HFF-Myc (cell line): ENCODE data around the gene ACADSB.

Experiments used
- DNase-seq: peaks from one replicate; pipeline ENCODE4 v3.0.0-alpha.2; 2011; ENCODE audit warnings: low read depth; ENCODE audit errors: extremely low read depth
- H3K4me3 ChIP-seq: replicated peaks from 2 replicates; pipeline ENCODE4 v1.5.1; 2011; ENCODE audit warnings: low read depth, mild to moderate bottlenecking, control low read depth, low read length
- TF ChIP-seq, protein P1 (sequence below): IDR thresholded peaks from 2 replicates; pipeline ENCODE4 v1.5.1; 2012; ENCODE audit warnings: mild to moderate bottlenecking, low read depth, low read length, control low read depth; ENCODE audit errors: missing control alignments

The ACADSB gene

DNA sequence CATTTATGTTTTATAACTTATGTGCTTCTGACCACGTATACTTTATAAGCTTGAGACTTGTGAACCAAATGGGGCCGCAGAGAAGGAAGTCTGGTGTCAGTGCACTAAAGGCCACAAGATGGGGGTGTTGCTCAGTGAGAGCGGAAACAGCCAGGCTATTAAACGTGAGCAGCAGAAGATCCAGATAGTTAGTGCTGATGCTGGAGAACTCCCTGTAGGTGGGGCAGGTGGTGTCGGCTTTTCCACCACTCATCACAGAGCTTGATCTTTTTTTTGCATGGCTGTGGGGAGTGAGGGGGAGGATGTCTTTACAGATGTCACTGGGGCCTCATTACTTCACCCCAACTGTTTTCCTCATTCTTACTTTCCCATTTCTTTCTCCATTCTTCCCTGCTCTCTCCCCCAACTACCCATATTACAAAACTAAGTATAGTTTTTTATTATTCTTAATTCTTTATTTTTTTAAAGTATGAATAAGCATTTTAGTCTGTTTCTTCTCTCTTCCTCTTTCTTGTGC is 34.7 kb downstream of the ACADSB start:
- peak; percentile 51 for DNase-seq

DNA sequence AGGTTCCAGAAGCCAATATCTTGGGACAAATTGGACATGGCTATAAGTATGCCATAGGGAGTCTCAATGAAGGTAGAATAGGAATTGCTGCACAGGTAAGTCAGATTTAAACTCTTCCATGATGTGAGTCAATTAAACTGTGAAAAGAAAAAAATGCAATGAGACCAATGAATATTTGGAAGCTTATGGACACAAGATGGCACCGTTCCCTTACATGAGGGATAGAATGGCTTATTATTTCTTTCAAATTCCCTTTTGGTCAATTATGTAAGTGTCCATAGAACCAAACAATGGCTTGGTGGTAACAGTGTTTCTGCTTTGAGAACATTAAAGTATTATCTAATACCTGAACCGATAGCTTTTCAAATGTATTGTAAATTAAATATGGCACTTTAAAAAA is 35.6 kb downstream of the ACADSB start:
- TF ChIP-seq, protein P1, sequence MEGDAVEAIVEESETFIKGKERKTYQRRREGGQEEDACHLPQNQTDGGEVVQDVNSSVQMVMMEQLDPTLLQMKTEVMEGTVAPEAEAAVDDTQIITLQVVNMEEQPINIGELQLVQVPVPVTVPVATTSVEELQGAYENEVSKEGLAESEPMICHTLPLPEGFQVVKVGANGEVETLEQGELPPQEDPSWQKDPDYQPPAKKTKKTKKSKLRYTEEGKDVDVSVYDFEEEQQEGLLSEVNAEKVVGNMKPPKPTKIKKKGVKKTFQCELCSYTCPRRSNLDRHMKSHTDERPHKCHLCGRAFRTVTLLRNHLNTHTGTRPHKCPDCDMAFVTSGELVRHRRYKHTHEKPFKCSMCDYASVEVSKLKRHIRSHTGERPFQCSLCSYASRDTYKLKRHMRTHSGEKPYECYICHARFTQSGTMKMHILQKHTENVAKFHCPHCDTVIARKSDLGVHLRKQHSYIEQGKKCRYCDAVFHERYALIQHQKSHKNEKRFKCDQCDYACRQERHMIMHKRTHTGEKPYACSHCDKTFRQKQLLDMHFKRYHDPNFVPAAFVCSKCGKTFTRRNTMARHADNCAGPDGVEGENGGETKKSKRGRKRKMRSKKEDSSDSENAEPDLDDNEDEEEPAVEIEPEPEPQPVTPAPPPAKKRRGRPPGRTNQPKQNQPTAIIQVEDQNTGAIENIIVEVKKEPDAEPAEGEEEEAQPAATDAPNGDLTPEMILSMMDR = no peak
- no peak for DNase-seq
- no peak overlapping the region for H3K4me3 ChIP-seq

More for the DNA sequence above, 34.7 kb downstream of the ACADSB start:
- TF ChIP-seq, protein P1 = peak; percentile 83
- no peak overlapping the region for H3K4me3 ChIP-seq

DNA sequence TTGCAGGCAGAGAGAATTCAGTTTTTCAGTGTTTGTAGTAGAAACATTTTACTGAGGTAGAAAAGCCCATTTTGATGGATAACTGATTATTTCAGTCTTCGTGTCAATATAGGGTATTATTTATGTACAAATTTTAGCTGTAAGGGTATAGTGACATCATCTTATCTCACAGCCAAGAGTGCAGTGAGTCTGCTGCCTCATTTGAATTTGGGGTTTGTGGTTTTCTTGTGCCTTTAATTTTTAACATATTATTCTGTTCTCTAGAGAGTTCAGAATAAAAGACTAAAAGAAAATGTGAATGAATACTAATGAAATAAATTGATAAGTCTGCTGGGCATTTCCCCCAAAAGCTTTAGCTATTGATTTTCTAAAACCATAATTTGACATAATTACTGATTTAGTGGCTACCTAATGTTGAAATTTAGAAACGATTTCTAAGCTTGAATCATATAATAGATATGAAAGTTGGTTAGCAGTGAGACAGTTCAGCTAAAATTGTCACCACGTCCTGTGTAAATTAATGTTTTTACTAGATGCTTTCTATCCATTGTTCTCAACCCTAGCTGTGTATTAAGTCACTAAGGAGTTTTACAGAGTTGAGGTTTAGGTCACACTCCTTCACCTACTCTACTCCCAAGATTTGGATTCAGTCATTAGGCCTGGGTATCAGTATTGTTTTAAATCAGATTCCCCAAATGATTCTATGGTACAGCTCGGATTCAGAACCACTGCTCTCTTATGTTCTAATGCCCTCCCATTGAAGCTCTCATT is 37.3 kb downstream of the ACADSB start:
- TF ChIP-seq, protein P1 = no peak
- no peak overlapping the region for H3K4me3 ChIP-seq
- no peak for DNase-seq

DNA sequence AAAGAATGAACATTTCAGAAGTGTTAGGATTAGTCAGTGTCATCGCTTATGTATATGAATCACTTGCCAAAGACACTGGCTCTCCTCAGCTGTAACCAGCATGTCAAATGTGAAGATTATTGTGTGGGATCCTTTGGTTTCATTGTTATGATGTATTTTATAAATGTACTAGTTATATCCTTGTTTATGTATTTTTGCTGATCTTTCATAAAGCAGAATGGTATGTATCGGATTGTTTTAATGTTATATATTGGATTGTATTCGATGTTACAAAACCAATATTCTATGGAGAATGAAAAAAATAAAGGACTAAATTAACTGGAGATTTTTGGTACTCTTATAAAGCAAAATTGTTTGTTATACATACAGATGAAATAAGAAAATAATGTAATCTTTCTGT is 49.2 kb downstream of the ACADSB start:
- TF ChIP-seq, protein P1 = no peak
- DNase-seq = no peak
- H3K4me3 ChIP-seq = no peak overlapping the region

DNA sequence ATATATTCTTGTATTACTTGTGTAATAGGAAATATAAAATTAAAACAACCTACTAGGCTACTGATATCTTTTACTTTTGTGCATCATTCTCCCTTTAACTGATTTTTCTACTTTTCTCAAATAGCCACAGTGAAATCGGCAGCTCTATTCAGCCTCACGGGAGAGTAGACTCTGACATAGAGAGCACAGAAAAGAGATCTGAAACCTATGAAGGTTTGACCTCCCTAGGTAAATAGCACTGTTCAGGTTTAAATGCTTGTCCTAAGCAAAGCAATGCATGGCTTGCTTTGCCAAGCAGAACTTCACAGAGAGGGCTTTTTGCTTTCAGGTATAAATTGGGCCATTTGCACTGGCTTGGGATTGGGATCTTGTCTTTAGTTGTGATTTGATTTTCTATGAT is 53.1 kb downstream of the ACADSB start:
- no peak for DNase-seq
- TF ChIP-seq, protein P1 = no peak
- no peak overlapping the region for H3K4me3 ChIP-seq

DNA sequence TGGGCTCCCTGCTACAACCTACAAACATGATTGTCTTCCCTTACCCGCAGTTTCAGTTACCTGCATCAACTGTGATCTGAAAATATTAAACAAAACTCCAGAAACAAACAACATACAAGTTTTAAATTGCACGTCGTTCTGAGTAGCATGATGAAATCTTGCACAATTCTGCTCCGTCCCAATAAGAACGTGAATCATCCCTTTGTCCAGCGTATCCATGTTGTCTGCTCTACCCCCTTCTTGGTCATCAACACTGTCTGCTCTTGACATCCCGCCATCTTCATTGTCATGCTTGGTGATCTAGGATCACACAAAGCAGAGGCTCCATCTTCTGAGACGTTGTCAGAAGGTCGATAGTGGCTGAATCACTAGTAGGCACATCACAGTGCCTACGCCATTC is 53.9 kb downstream of the ACADSB start:
- TF ChIP-seq, protein P1 = no peak
- H3K4me3 ChIP-seq = no peak overlapping the region
- no peak for DNase-seq
